Fibroblast of lung (primary cell): ENCODE data around the gene TMEM126A.

Experiments
- CTCF ChIP-seq, 2 donors: IDR thresholded peaks in 1 of 2; conservative IDR thresholded peaks in 1 of 2; 1 replicate in 1 of 2; 2 replicates in 1 of 2; pipeline ENCODE4 v1.5.1; 2011 to 2012; ENCODE audit warnings: low read length in 2 of 2, control low read depth in 1 of 2, inconsistent platforms in 1 of 2, low read depth in 1 of 2, mild to moderate bottlenecking in 1 of 2
- EZH2 ChIP-seq: IDR thresholded peaks from 2 replicates; pipeline ENCODE4 v1.5.1; 2012; ENCODE audit warnings: low read length, control low read depth, mild to moderate bottlenecking; ENCODE audit errors: missing control alignments

GRCh38 chr11:85704967-85705366 lies 57.2 kb downstream of the TMEM126A start:
- TF ChIP-seq EZH2: no peak
- no peak for TF ChIP-seq CTCF (conservative IDR thresholded peaks at IDR 0.05 in 1 of 2, IDR thresholded peaks at IDR 0.05 in 1 of 2; ENCODE audit: low read depth in 1 of 2, low read length in 2 of 2)
